Neural cell (in vitro differentiated cells): Measurements from ENCODE around the gene ENTREP3.

Source experiments
- CTCF ChIP-seq: fragments of 450-650 bp; IDR thresholded peaks from 2 replicates; pipeline ENCODE4 v1.5.1; 2014; ENCODE audit warnings: antibody characterized with exemption, mild to moderate bottlenecking, moderate library complexity; ENCODE audit not compliant: poor library complexity, severe bottlenecking
- EP300 ChIP-seq: fragments of 450-650 bp; conservative IDR thresholded peaks from 2 replicates; pipeline ENCODE4 v1.6.1; 2014; ENCODE audit warnings: antibody characterized with exemption, mild to moderate bottlenecking, moderate library complexity; ENCODE audit not compliant: poor library complexity, severe bottlenecking
- TF ChIP-seq, protein P1 (sequence below): IDR thresholded peaks from 2 replicates; pipeline ENCODE4 v1.6.1; 2012; ENCODE audit warnings: borderline replicate concordance

- TF ChIP-seq CTCF (no peak), EP300 (no peak)
- TF ChIP-seq, protein P1, sequence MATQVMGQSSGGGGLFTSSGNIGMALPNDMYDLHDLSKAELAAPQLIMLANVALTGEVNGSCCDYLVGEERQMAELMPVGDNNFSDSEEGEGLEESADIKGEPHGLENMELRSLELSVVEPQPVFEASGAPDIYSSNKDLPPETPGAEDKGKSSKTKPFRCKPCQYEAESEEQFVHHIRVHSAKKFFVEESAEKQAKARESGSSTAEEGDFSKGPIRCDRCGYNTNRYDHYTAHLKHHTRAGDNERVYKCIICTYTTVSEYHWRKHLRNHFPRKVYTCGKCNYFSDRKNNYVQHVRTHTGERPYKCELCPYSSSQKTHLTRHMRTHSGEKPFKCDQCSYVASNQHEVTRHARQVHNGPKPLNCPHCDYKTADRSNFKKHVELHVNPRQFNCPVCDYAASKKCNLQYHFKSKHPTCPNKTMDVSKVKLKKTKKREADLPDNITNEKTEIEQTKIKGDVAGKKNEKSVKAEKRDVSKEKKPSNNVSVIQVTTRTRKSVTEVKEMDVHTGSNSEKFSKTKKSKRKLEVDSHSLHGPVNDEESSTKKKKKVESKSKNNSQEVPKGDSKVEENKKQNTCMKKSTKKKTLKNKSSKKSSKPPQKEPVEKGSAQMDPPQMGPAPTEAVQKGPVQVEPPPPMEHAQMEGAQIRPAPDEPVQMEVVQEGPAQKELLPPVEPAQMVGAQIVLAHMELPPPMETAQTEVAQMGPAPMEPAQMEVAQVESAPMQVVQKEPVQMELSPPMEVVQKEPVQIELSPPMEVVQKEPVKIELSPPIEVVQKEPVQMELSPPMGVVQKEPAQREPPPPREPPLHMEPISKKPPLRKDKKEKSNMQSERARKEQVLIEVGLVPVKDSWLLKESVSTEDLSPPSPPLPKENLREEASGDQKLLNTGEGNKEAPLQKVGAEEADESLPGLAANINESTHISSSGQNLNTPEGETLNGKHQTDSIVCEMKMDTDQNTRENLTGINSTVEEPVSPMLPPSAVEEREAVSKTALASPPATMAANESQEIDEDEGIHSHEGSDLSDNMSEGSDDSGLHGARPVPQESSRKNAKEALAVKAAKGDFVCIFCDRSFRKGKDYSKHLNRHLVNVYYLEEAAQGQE = no peak
These were observed 52.4 kb downstream of the ENTREP3 start for GRCh38 chr1:155202731-155203515.
